K562 (cell line): ENCODE data around the gene COL4A1. TPM values are rescaled to one million over a fixed set of nuclear protein-coding genes. Genes with fewer than 3 reads are reported as not detected.

ENCODE experiments used
- ATAC-seq: fragments of 200-7000 bp; cut with Tn5 transposase; 3 replicates; pipeline ENCODE4 v1.9.1; 2020; ENCODE audit warnings: moderate library complexity
- BruUV-seq: library from RNA; stranded (reverse); fragments of 400-500 nt; replicated peaks from 2 replicates; lab custom pipeline; 2021; lab: Mats Ljungman, UMichigan
- CTCF ChIA-PET: fragments of 300-600 bp; formaldehyde crosslinking; extraction: SDS; loops from one replicate; lab custom pipeline; 2021; ENCODE audit warnings: low intra/inter-chr PET ratio; lab: Yijun Ruan, JAX
- POLR2A ChIA-PET: fragments of 300-600, 350-650 bp; sonication (Branson Sonifier 250); formaldehyde crosslinking; extraction: SDS; loops from one replicate; lab custom pipeline; 2021; ENCODE audit warnings: antibody characterized with exemption, inconsistent platforms; lab: Yijun Ruan, JAX
- DNase-seq, 4 experiments: peaks; one replicate each; pipeline versions ENCODE4 v3.0.0 to v3.0.0-alpha.2; 2011 to 2018; ENCODE audit warnings: low spot score in 3 of 4, mixed read lengths in 3 of 4; ENCODE audit errors: extremely low read depth in 1 of 4
- FAIRE-seq: peaks from 2 replicates; lab custom pipeline; 2011; peaks lifted over from hg19 to GRCh38; lab: Jason Lieb, UNC
- H2AFZ ChIP-seq: 2 replicates; pipeline ENCODE4 v1.6.0; 2011; ENCODE audit warnings: low read depth, low read length, control low read depth, inconsistent platforms
- H3K27ac ChIP-seq: fragments of 200-600 bp; 3 replicates; pipeline ENCODE4 v1.8.0; 2011; ENCODE audit warnings: low read depth, mild to moderate bottlenecking, control low read depth, inconsistent platforms, low read length, moderate library complexity, mixed read lengths; ENCODE audit errors: extremely low read depth
- H3K27me3 ChIP-seq, 2 experiments: fragments of 300-600 bp in 1 of 2; 2 replicates in 1 of 2; 3 replicates in 1 of 2; pipeline versions ENCODE4 v1.6.0 to v1.8.0; 2011; ENCODE audit warnings: inconsistent platforms in 2 of 2, low read length in 2 of 2, mild to moderate bottlenecking in 1 of 2, mixed read lengths in 1 of 2, moderate library complexity in 1 of 2; ENCODE audit not compliant: control insufficient read depth in 2 of 2, insufficient read depth in 2 of 2
- H3K36me3 ChIP-seq: fragments of 300-600 bp; 3 replicates; pipeline ENCODE4 v1.8.0; 2011; ENCODE audit warnings: mild to moderate bottlenecking, low read length, inconsistent platforms; ENCODE audit not compliant: control insufficient read depth, insufficient read depth
- H3K4me1 ChIP-seq, 2 experiments: fragments of 200-600 bp in 1 of 2; replicated peaks in 1 of 2; 2 replicates in 1 of 2; 3 replicates in 1 of 2; pipeline versions ENCODE4 v1.5.1 to v1.8.0; 2011; ENCODE audit warnings: inconsistent platforms in 2 of 2, low read length in 2 of 2, mild to moderate bottlenecking in 1 of 2, mixed read lengths in 1 of 2, moderate library complexity in 1 of 2; ENCODE audit not compliant: control insufficient read depth in 2 of 2, insufficient read depth in 2 of 2
- H3K4me2 ChIP-seq: 2 replicates; pipeline ENCODE4 v1.6.1; 2011; ENCODE audit warnings: low read length, control low read depth, inconsistent platforms, mixed read lengths; ENCODE audit not compliant: insufficient read depth
- H3K4me3 ChIP-seq: fragments of 200-600 bp; sonication (generic), shearing (Covaris generic); 2 replicates; pipeline ENCODE4 v1.5.1; 2016; ENCODE audit warnings: control low read depth, inconsistent platforms
- H3K79me2 ChIP-seq: fragments of 200-600 bp; 3 replicates; pipeline ENCODE4 v1.8.0; 2011; ENCODE audit warnings: low read length, inconsistent platforms; ENCODE audit not compliant: control insufficient read depth, insufficient read depth
- H3K9ac ChIP-seq, 2 experiments: 2 replicates each; pipeline versions ENCODE4 v1.6.0 to v1.6.1; 2011; ENCODE audit warnings: low read depth in 2 of 2, low read length in 2 of 2, control low read depth in 1 of 2, inconsistent platforms in 1 of 2, mild to moderate bottlenecking in 1 of 2, mixed read lengths in 1 of 2; ENCODE audit not compliant: insufficient read depth in 1 of 2
- H3K9me1 ChIP-seq: one replicate; pipeline ENCODE4 v1.6.0; 2011; ENCODE audit warnings: inconsistent platforms, mild to moderate bottlenecking, low read length, moderate library complexity; ENCODE audit not compliant: control insufficient read depth, insufficient read depth
- H3K9me3 ChIP-seq: replicated peaks from 2 replicates; pipeline ENCODE4 v1.5.1; 2011; ENCODE audit warnings: low read depth, low read length, inconsistent platforms; ENCODE audit not compliant: control insufficient read depth, insufficient read depth
- H4K20me1 ChIP-seq: replicated peaks from 2 replicates; pipeline ENCODE4 v1.6.1; 2011; ENCODE audit warnings: low read length, inconsistent platforms, mixed read lengths; ENCODE audit not compliant: control insufficient read depth, insufficient read depth
- AFF1 ChIP-seq, 2 experiments: fragments of 450-650 bp; IDR thresholded peaks; 2 replicates each; pipeline ENCODE4 v1.6.1; 2018; ENCODE audit warnings: mild to moderate bottlenecking in 2 of 2, low read depth in 1 of 2; ENCODE audit not compliant: partially characterized antibody in 2 of 2
- CC2D1A ChIP-seq: fragments of 450-650 bp; IDR thresholded peaks from 2 replicates; pipeline ENCODE4 v1.6.1; 2017; ENCODE audit warnings: mild to moderate bottlenecking
- CTCF ChIP-seq, 3 experiments: IDR thresholded peaks in 2 of 3; conservative IDR thresholded peaks in 1 of 3; 2 replicates each; pipeline ENCODE4 v1.5.1; 2011 to 2012; ENCODE audit warnings: low read length in 3 of 3, mild to moderate bottlenecking in 3 of 3, control low read depth in 2 of 3, improper control_type of control experiment in 1 of 3, inconsistent platforms in 1 of 3, low read depth in 1 of 3, mixed read lengths in 1 of 3, moderate library complexity in 1 of 3; ENCODE audit not compliant: insufficient read depth in 2 of 3
- FOXK2 ChIP-seq, 2 experiments: fragments of 450-650 bp; IDR thresholded peaks in 1 of 2; conservative IDR thresholded peaks in 1 of 2; 2 replicates each; pipeline ENCODE4 v1.6.1; 2016; ENCODE audit warnings: low read depth in 2 of 2, mild to moderate bottlenecking in 1 of 2
- GTF2E2 ChIP-seq: fragments of 200-800 bp; sonication (Bioruptor generic); IDR thresholded peaks from 2 replicates; pipeline ENCODE4 v1.6.1; 2016; ENCODE audit warnings: missing genetic modification characterization, missing compliant biosample characterization
- HMG20A ChIP-seq: fragments of 450-650 bp; formaldehyde crosslinking; conservative IDR thresholded peaks from 2 replicates; pipeline ENCODE4 v1.4.0; 2020; ENCODE audit warnings: mild to moderate bottlenecking, mixed read lengths
- PML ChIP-seq: IDR thresholded peaks from 2 replicates; pipeline ENCODE4 v1.6.1; 2012; ENCODE audit warnings: low read length, inconsistent platforms
- RERE ChIP-seq: sonication (generic); formaldehyde crosslinking; IDR thresholded peaks from 2 replicates; pipeline ENCODE4 v1.8.0; 2023; ENCODE audit warnings: missing genetic modification reagents, mild to moderate bottlenecking, borderline replicate concordance
- TSC22D4 ChIP-seq: fragments of 450-650 bp; IDR thresholded peaks from 2 replicates; pipeline ENCODE4 v1.6.1; 2016; ENCODE audit warnings: missing genetic modification characterization, missing biosample characterization, control low read depth
- XRCC3 ChIP-seq: fragments of 450-650 bp; IDR thresholded peaks from 2 replicates; pipeline ENCODE4 v1.6.1; 2017; ENCODE audit warnings: mild to moderate bottlenecking, moderate library complexity
- ZKSCAN8 ChIP-seq: fragments of 200-800 bp; sonication (Bioruptor generic); IDR thresholded peaks from 2 replicates; pipeline ENCODE4 v1.6.1; 2016; ENCODE audit warnings: missing genetic modification characterization, missing compliant biosample characterization
- WGBS: fragments of 100-300 bp; shearing (Covaris generic); methylation state at CpG from one replicate; pipeline ENCODE4 v1.1.6; 2016; ENCODE audit warnings: low coverage, mixed read lengths; ENCODE audit not compliant: insufficient coverage; ENCODE audit errors: missing lambda C conversion rate; 5-methylcytosine and 5-hydroxymethylcytosine counted together
- in situ Hi-C: fragments of 300-500 bp; cut with MboI; formaldehyde crosslinking; loops from 4 replicates; pipeline ENCODE4 v1.15.0; 2018; ENCODE audit warnings: inconsistent platforms, mixed read lengths
- intact Hi-C: fragments of 100-400 bp; cut with micrococcal nuclease; formaldehyde crosslinking; loops from 2 replicates; pipeline ENCODE4 v1.14.2; 2022
- polyA plus RNA-seq, 8 experiments: library from polyadenylated mRNA; depleted of rRNA in 4 of 8; stranded (reverse) in 5 of 8; unstranded in 3 of 8; fragments of >200 nt; fragmentation: Nextera tagmentation in 2 of 8; fragmentation: Illumina TruSeq in 1 of 8; extraction: Ambion mirVana in 2 of 8; extraction: Trizol in 1 of 8; gene quantifications; 2 replicates each; pipeline versions ENCODE4 v1.2.1 to v1.2.3, GENCODE V29; 2011 to 2014; ENCODE audit warnings: inconsistent platforms in 1 of 8, missing spikeins in 1 of 8
- total RNA-seq, 7 experiments: library from RNA; depleted of rRNA in 6 of 7; stranded (reverse); fragments of >200 nt in 6 of 7; fragmentation: Illumina TruSeq in 2 of 7; extraction: Trizol in 2 of 7; gene quantifications; 2 replicates each; pipeline versions ENCODE4 v1.2.1 to v1.2.3, GENCODE V29; 2011 to 2021; ENCODE audit warnings: low replicate concordance in 1 of 7

COL4A1 gene
- total and polyA plus RNA-seq, 9 of the 15 experiments (the other 6 are each of a cell fraction or from before 2014, with no cell fraction given) = 0.35 TPM; not detected in 8

GRCh38 chr13:110187641-110188161 lies 119.3 kb downstream of the COL4A1 start:
- H3K9me3 ChIP-seq = no peaks in the 10 kb centered on the region
- no peak overlapping the region for H3K27ac ChIP-seq
- intact Hi-C loops = no loop called here
- ChIA-PET CTCF (no interaction called here), POLR2A (no interaction called here)
- BruUV-seq = no TSS peak
- H3K4me2 ChIP-seq = no peak overlapping the region
- no peak overlapping the region for H2AFZ ChIP-seq
- no peak for ATAC-seq
- no peaks in the 10 kb centered on the region for H3K79me2 ChIP-seq
- WGBS = 0% methylated on average over 5 of the region's 5 CpGs
- no peak for DNase-seq
- H3K27me3 ChIP-seq = peaks cover 0 to 23% of the 10 kb centered on the region in 2 experiments; a peak in 2 of 5 replicates
- in situ Hi-C loops = no loop called here
- H3K9me1 ChIP-seq = no peaks in the 10 kb centered on the region
- H4K20me1 ChIP-seq = no peaks in the 10 kb centered on the region; the same call in 1 of the 2 replicates
- FAIRE-seq = no peak
- no peaks in the 10 kb centered on the region for H3K36me3 ChIP-seq
- H3K4me3 ChIP-seq = no peak overlapping the region
- no peak overlapping the region for H3K9ac ChIP-seq
- no peaks in the 10 kb centered on the region; a peak in 1 of 5 replicates for H3K4me1 ChIP-seq
- no peak for TF ChIP-seq CC2D1A
- no peak for TF ChIP-seq CTCF (IDR thresholded peaks at IDR 0.05 in 2 of 3, conservative IDR thresholded peaks at IDR 0.05 in 1 of 3; ENCODE audit: insufficient read depth in 2 of 3, low read depth in 1 of 3, low read length in 3 of 3)
- TF ChIP-seq ZKSCAN8 (CRISPR knock-in tag) = no peak
- TF ChIP-seq HMG20A (CRISPR knock-in tag) = no peak
- no peak for TF ChIP-seq PML
- no peak for TF ChIP-seq FOXK2 (conservative IDR thresholded peaks at IDR 0.05 in 1 of 2, IDR thresholded peaks at IDR 0.05 in 1 of 2; ENCODE audit: low read depth in 2 of 2)
- no peak for TF ChIP-seq GTF2E2 (tag)
- no peak for TF ChIP-seq AFF1 (IDR thresholded peaks at IDR 0.05; ENCODE audit: low read depth in 1 of 2, partially characterized antibody in 2 of 2)
- TF ChIP-seq RERE = no peak
- no peak for TF ChIP-seq TSC22D4 (tag)
- no peak for TF ChIP-seq XRCC3
